DND-41 (cell line): ENCODE measurements around the gene SLC10A3.

Experiments
- ATAC-seq: fragments of 200-7000 bp; cut with Tn5 transposase; 3 replicates; pipeline ENCODE4 v1.9.1; 2021; ENCODE audit warnings: low read depth; ENCODE audit not compliant: insufficient read depth
- DNase-seq: peaks from one replicate; pipeline ENCODE4 v3.0.0-alpha.2; 2020
- H2AFZ ChIP-seq: 2 replicates; pipeline ENCODE4 v1.6.0; 2012; ENCODE audit warnings: low read depth, low read length
- H3K27ac ChIP-seq: 2 replicates; pipeline ENCODE4 v1.5.1; 2012; ENCODE audit warnings: low read length, inconsistent platforms
- H3K27me3 ChIP-seq: fragments of 200-600 bp; sonication (generic); 2 replicates; pipeline ENCODE4 v1.6.0; 2012; ENCODE audit warnings: low read length, mild to moderate bottlenecking, inconsistent platforms; ENCODE audit not compliant: insufficient read depth, poor library complexity
- H3K36me3 ChIP-seq: 2 replicates; pipeline ENCODE4 v1.5.1; 2012; ENCODE audit warnings: low read length, inconsistent platforms; ENCODE audit not compliant: insufficient read depth
- H3K4me1 ChIP-seq: 2 replicates; pipeline ENCODE4 v1.5.1; 2012; ENCODE audit warnings: mild to moderate bottlenecking, low read length; ENCODE audit not compliant: insufficient read depth
- H3K4me2 ChIP-seq: 2 replicates; pipeline ENCODE4 v1.6.0; 2012; ENCODE audit warnings: mild to moderate bottlenecking, moderate library complexity, low read length, inconsistent platforms; ENCODE audit not compliant: insufficient read depth
- H3K4me3 ChIP-seq, 2 experiments: fragments of 200-600 bp in 1 of 2; shearing (Covaris generic) in 1 of 2; 2 replicates each; pipeline ENCODE4 v1.5.1; 2012 to 2016; ENCODE audit warnings: inconsistent platforms in 2 of 2, low read length in 2 of 2, mild to moderate bottlenecking in 2 of 2, low read depth in 1 of 2, moderate library complexity in 1 of 2
- H3K79me2 ChIP-seq: 2 replicates; pipeline ENCODE4 v1.6.0; 2012; ENCODE audit warnings: low read length, inconsistent platforms; ENCODE audit not compliant: insufficient read depth
- H3K9ac ChIP-seq: 2 replicates; pipeline ENCODE4 v1.6.0; 2012; ENCODE audit warnings: low read depth, mild to moderate bottlenecking, inconsistent platforms, low read length, moderate library complexity
- H3K9me3 ChIP-seq: 2 replicates; pipeline ENCODE4 v1.5.1; 2012; ENCODE audit warnings: low read length, moderate library complexity, mild to moderate bottlenecking, inconsistent platforms; ENCODE audit not compliant: insufficient read depth, severe bottlenecking
- H4K20me1 ChIP-seq: 2 replicates; pipeline ENCODE4 v1.6.0; 2012; ENCODE audit warnings: low read length; ENCODE audit not compliant: insufficient read depth
- EZH2 ChIP-seq: IDR thresholded peaks from 3 replicates; pipeline ENCODE4 v1.6.1; 2012; ENCODE audit warnings: borderline replicate concordance, low read depth, mild to moderate bottlenecking, moderate library complexity, low read length, inconsistent platforms; ENCODE audit not compliant: severe bottlenecking
- TF ChIP-seq, protein P1 (sequence below): IDR thresholded peaks from 2 replicates; pipeline ENCODE4 v1.5.1; 2012; ENCODE audit warnings: borderline replicate concordance, low read length, moderate library complexity, mild to moderate bottlenecking; ENCODE audit not compliant: poor library complexity, severe bottlenecking; ENCODE audit errors: extremely low read depth

SLC10A3 gene

DNA sequence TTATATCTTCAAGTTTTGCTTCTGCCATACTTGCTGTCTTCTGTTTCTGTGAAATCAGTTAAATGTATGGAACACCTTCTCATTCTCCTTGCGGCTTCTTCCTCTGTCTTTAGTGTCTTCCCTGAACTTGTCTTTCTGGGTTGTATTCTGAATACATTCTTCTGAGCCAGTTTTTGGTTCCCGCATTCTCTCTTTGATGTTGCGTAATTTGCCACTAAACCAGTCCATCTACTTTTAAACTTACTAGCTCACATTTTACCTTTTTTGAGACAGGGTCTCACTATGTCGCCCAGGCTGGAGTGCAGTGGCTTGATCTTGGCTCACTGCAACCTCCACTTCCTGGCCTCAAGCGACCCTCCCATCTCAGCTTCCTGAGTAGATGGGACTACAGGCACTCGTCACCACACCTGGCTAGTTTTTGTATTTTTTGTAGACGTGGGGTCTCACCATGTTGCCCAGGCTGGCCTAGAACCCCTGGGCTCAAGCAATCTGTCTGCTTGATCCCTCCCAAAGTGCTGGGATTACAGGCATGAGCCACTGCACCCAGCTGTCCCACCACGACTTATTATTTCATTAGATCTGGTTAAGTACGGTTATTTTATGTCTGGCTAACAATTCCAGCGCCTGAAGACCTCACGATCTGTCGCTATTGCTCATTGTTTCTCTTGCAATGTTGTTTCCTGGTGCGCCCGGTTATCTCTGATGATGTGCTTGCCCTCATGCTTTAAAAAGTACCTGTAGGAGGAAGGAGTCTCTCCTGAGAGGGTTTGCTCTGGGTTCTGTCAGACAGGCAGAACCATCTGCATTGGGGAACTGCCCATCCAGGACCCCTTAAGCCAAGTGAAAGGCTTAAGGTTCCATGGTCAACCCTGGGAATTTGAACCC, 35.4 kb upstream of the SLC10A3 start:
- TF ChIP-seq, protein P1, sequence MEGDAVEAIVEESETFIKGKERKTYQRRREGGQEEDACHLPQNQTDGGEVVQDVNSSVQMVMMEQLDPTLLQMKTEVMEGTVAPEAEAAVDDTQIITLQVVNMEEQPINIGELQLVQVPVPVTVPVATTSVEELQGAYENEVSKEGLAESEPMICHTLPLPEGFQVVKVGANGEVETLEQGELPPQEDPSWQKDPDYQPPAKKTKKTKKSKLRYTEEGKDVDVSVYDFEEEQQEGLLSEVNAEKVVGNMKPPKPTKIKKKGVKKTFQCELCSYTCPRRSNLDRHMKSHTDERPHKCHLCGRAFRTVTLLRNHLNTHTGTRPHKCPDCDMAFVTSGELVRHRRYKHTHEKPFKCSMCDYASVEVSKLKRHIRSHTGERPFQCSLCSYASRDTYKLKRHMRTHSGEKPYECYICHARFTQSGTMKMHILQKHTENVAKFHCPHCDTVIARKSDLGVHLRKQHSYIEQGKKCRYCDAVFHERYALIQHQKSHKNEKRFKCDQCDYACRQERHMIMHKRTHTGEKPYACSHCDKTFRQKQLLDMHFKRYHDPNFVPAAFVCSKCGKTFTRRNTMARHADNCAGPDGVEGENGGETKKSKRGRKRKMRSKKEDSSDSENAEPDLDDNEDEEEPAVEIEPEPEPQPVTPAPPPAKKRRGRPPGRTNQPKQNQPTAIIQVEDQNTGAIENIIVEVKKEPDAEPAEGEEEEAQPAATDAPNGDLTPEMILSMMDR: no peak
- TF ChIP-seq EZH2: no peak
- ATAC-seq (no peak), DNase-seq (no peak)
- Histone ChIP-seq H2AFZ (no peak overlapping the region), H3K36me3 (no peaks in the 10 kb centered on the region), H3K79me2 (no peaks in the 10 kb centered on the region), H3K9me3 (no peaks in the 10 kb centered on the region), H3K4me3 (no peak overlapping the region), H3K27ac (no peak overlapping the region), H3K4me2 (no peak overlapping the region), H3K9ac (no peak overlapping the region), H4K20me1 (no peaks in the 10 kb centered on the region), H3K27me3 (no peaks in the 10 kb centered on the region), H3K4me1 (no peaks in the 10 kb centered on the region)

- Histone ChIP-seq H3K36me3 (no peaks in the 10 kb centered on the region), H3K4me1 (peaks cover 19% of the 10 kb centered on the region), H3K27ac (no peak overlapping the region), H3K9ac (no peak overlapping the region), H3K79me2 (peaks cover 11% of the 10 kb centered on the region), H3K4me2 (no peak overlapping the region), H4K20me1 (no peaks in the 10 kb centered on the region), H3K9me3 (no peaks in the 10 kb centered on the region), H3K27me3 (no peaks in the 10 kb centered on the region), H3K4me3 (no peak overlapping the region), H2AFZ (no peak overlapping the region)
- no peak for TF ChIP-seq EZH2
- TF ChIP-seq, protein P1: no peak
- ATAC-seq (no peak), DNase-seq (no peak)
Observed at GRCh38 chrX:154519389-154519788, 29.0 kb upstream of the SLC10A3 start.

- Histone ChIP-seq H3K9ac (no peak overlapping the region; the same call in 1 of the 2 replicates), H3K79me2 (peaks cover 11% of the 10 kb centered on the region)
Observed at GRCh38 chrX:154517101-154517781, 26.8 kb upstream of the SLC10A3 start.

More at GRCh38 chrX:154517101-154517781, 26.8 kb upstream of the SLC10A3 start:
- ATAC-seq (no peak), DNase-seq (no peak)
- Histone ChIP-seq H3K27me3 (no peaks in the 10 kb centered on the region), H4K20me1 (no peaks in the 10 kb centered on the region), H3K4me3 (peak overlapping the region in 1 of 2 experiments; percentile 69; a peak in 1 of 4 replicates), H3K36me3 (no peaks in the 10 kb centered on the region), H2AFZ (no peak overlapping the region), H3K9me3 (no peaks in the 10 kb centered on the region), H3K27ac (no peak overlapping the region), H3K4me1 (peaks cover 19% of the 10 kb centered on the region), H3K4me2 (peak overlapping the region; percentile 89)
- TF ChIP-seq, protein P1: no peak
- no peak for TF ChIP-seq EZH2
